ENCODE data around the gene C1QTNF12. TPM values are rescaled to one million over a fixed set of nuclear protein-coding genes. Genes with fewer than 3 reads are reported as not detected.
"Not testable (repeated sequence)": the region's sequence is repeated elsewhere in the genome, so short reads cannot be mapped to it uniquely, and the experiment has no call there.

The C1QTNF12 gene
- total RNA-seq, 1 donor from 2014 or later = 1.3 TPM

GRCh38 chr1:1196431-1197187, 49.9 kb downstream of the C1QTNF12 start:
- no peak for TF ChIP-seq CTCF (IDR thresholded peaks at IDR 0.05; ENCODE audit: insufficient read depth, low read length, severe bottlenecking)
- DNase-seq (ENCODE audit: low read depth) (no peak), FAIRE-seq (peak; percentile 13)
- H3K4me3 ChIP-seq (ENCODE audit: low read depth, low read length) = no peak overlapping the region
- no peaks in the 10 kb centered on the region for H3K36me3 ChIP-seq (ENCODE audit: control insufficient read depth, insufficient read depth, low read length)
- H3K27me3 ChIP-seq (ENCODE audit: control insufficient read depth, insufficient read depth, low read length) = peaks cover 2% of the 10 kb centered on the region

- not testable (repeated sequence) for FAIRE-seq; H3K27me3 ChIP-seq (ENCODE audit: control insufficient read depth, insufficient read depth, low read length); DNase-seq (ENCODE audit: low read depth); H3K4me3 ChIP-seq (ENCODE audit: low read depth, low read length); H3K36me3 ChIP-seq (ENCODE audit: control insufficient read depth, insufficient read depth, low read length)
Observed at GRCh38 chr1:1195726-1196125, 50.8 kb downstream of the C1QTNF12 start.

- no peak for DNase-seq (ENCODE audit: low read depth)
- Histone ChIP-seq H3K4me3 (ENCODE audit: low read depth, low read length) (no peak overlapping the region), H3K36me3 (ENCODE audit: control insufficient read depth, insufficient read depth, low read length) (no peaks in the 10 kb centered on the region), H3K27me3 (ENCODE audit: control insufficient read depth, insufficient read depth, low read length) (peaks cover 2% of the 10 kb centered on the region)
- FAIRE-seq = no peak
- TF ChIP-seq CTCF (IDR thresholded peaks at IDR 0.05; ENCODE audit: insufficient read depth, low read length, severe bottlenecking) = no peak
Observed at GRCh38 chr1:1194723-1195122, 51.8 kb downstream of the C1QTNF12 start.

Other genes starting within 250 kb of the C1QTNF12 start
- 42.6 and 83.5 TPM in 2 replicates for gene HES4, start 246.6 kb downstream of the C1QTNF12 start, total RNA-seq
- 18.2 and 25.7 TPM in 2 replicates for gene ISG15, start 233.2 kb downstream of the C1QTNF12 start, total RNA-seq
- 117 and 132 TPM in 2 replicates for gene AGRN, start 226.6 kb downstream of the C1QTNF12 start, total RNA-seq
- 9.0 and 14.6 TPM in 2 replicates for gene RNF223, start 172.4 kb downstream of the C1QTNF12 start, total RNA-seq
- gene C1orf159, start 130.6 kb downstream of the C1QTNF12 start, total RNA-seq = 5.9 and 8.2 TPM in 2 replicates
- not detected in 2 replicates for gene TTLL10, start 72.8 kb downstream of the C1QTNF12 start, total RNA-seq
- 1.7 TPM in 1 of 2 replicates, not detected in the other for gene TNFRSF18, start 40.1 kb downstream of the C1QTNF12 start, total RNA-seq
- gene TNFRSF4, start 32.6 kb downstream of the C1QTNF12 start, total RNA-seq = 0.13 TPM in 1 of 2 replicates, not detected in the other
- 68.2 and 81.3 TPM in 2 replicates for gene SDF4, start 14.7 kb downstream of the C1QTNF12 start, total RNA-seq
- 19.1 and 24.5 TPM in 2 replicates for gene B3GALT6, start 14.5 kb downstream of the C1QTNF12 start, total RNA-seq
- 41.3 and 41.5 TPM in 2 replicates for gene UBE2J2, start 27.1 kb upstream of the C1QTNF12 start, total RNA-seq
- 0.26 and 0.51 TPM in 2 replicates for gene SCNN1D, start 33.7 kb upstream of the C1QTNF12 start, total RNA-seq
- gene ACAP3, start 61.2 kb upstream of the C1QTNF12 start, total RNA-seq = 34.0 and 36.4 TPM in 2 replicates
- 15.6 and 20.8 TPM in 2 replicates for gene PUSL1, start 61.9 kb upstream of the C1QTNF12 start, total RNA-seq
- 64.9 and 66.3 TPM in 2 replicates for gene INTS11, start 77.9 kb upstream of the C1QTNF12 start, total RNA-seq
- 10.8 and 20.2 TPM in 2 replicates for gene CPTP, start 78.1 kb upstream of the C1QTNF12 start, total RNA-seq
- 0.26 and 0.38 TPM in 2 replicates for gene TAS1R3, start 84.6 kb upstream of the C1QTNF12 start, total RNA-seq
- gene DVL1, start 102.7 kb upstream of the C1QTNF12 start, total RNA-seq = 208 and 233 TPM in 2 replicates
- gene MXRA8, start 111.8 kb upstream of the C1QTNF12 start, total RNA-seq = 0.51 and 5.0 TPM in 2 replicates
- gene AURKAIP1, start 128.5 kb upstream of the C1QTNF12 start, total RNA-seq = 93.5 and 128 TPM in 2 replicates
- 119 and 134 TPM in 2 replicates for gene CCNL2, start 152.6 kb upstream of the C1QTNF12 start, total RNA-seq
- 46.3 and 50.4 TPM in 2 replicates for gene MRPL20, start 160.6 kb upstream of the C1QTNF12 start, total RNA-seq
- gene ANKRD65, start 174.6 kb upstream of the C1QTNF12 start, total RNA-seq = 5.3 and 7.9 TPM in 2 replicates
- 5.0 and 7.9 TPM in 2 replicates for gene VWA1, start 189.0 kb upstream of the C1QTNF12 start, total RNA-seq
- gene ATAD3C, start 203.0 kb upstream of the C1QTNF12 start, total RNA-seq = 0.26 and 0.77 TPM in 2 replicates
- gene ATAD3B, start 225.0 kb upstream of the C1QTNF12 start, total RNA-seq = 19.2 and 24.7 TPM in 2 replicates

Data from bronchial epithelial cell (primary cell).